NT2/D1 (cell line): ENCODE results near the gene OR5I1.

Experiments
- YY1 ChIP-seq: IDR thresholded peaks from 2 replicates; pipeline ENCODE4 v1.6.1; 2011; ENCODE audit not compliant: insufficient read length, insufficient read depth
- ZNF274 ChIP-seq: IDR thresholded peaks from 2 replicates; pipeline ENCODE4 v1.6.1; 2011; ENCODE audit warnings: mild to moderate bottlenecking, low read depth, low read length

DNA sequence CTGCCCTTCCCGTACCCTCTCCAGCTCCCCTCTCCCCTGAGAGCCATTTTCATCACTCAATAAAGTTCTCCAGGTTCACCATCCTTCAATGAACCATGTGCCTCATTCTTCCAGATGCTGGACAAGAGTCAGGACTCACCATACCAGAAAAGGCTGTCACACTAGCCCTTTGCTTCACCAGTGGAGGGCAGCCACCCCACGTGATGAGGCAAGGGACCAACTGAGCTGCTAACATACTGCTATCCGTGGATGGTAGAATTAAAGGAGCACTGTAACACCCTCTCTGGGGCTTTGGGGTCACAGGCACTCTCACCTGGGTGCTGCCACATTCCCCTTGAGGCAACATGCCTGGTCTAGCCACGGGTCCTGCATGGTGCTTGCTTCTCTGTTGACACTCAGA is 13.1 kb upstream of the OR5I1 start:
- TF ChIP-seq YY1 (no peak), ZNF274 (no peak)
